K562 (cell line): ENCODE results near the gene CCNT2. TPM values are rescaled to one million over a fixed set of nuclear protein-coding genes. Genes with fewer than 3 reads are reported as not detected.

Experiments
- ARID1B ChIP-seq: fragments of 450-650 bp; IDR thresholded peaks from 2 replicates; pipeline ENCODE4 v1.6.1; 2016; ENCODE audit warnings: antibody characterized with exemption, mild to moderate bottlenecking, inconsistent platforms
- FOXM1 ChIP-seq, 2 experiments: fragments of 450-650 bp in 1 of 2; sonication (generic) in 1 of 2; formaldehyde crosslinking in 1 of 2; IDR thresholded peaks; 2 replicates each; pipeline versions ENCODE4 v1.6.1 to v1.9.0; 2017 to 2022; ENCODE audit warnings: low read depth in 2 of 2, mild to moderate bottlenecking in 2 of 2, missing genetic modification reagents in 1 of 2, moderate library complexity in 1 of 2
- HMG20A ChIP-seq: fragments of 450-650 bp; formaldehyde crosslinking; conservative IDR thresholded peaks from 2 replicates; pipeline ENCODE4 v1.4.0; 2020; ENCODE audit warnings: mild to moderate bottlenecking, mixed read lengths
- MED1 ChIP-seq: sonication (generic); formaldehyde crosslinking; IDR thresholded peaks from 2 replicates; pipeline ENCODE4 v1.8.1; 2023; ENCODE audit warnings: missing genetic modification reagents, borderline replicate concordance
- MTA1 ChIP-seq: fragments of 450-650 bp; IDR thresholded peaks from 2 replicates; pipeline ENCODE4 v1.6.1; 2017; ENCODE audit warnings: borderline replicate concordance
- RBM22 ChIP-seq: fragments of 200-400 bp; formaldehyde crosslinking; IDR thresholded peaks from 2 replicates; pipeline ENCODE4 v1.6.1; 2018; ENCODE audit warnings: low read length, low read depth; ENCODE audit not compliant: poor library complexity, severe bottlenecking
- TEAD1 ChIP-seq, 2 experiments: fragments of 450-650 bp in 1 of 2; sonication (generic) in 1 of 2; formaldehyde crosslinking; IDR thresholded peaks; 2 replicates each; pipeline versions ENCODE4 v1.4.0 to v1.8.0; 2020 to 2022; ENCODE audit warnings: mild to moderate bottlenecking in 2 of 2, missing genetic modification reagents in 1 of 2
- ZNF253 ChIP-seq: fragments of 250-450 bp; sonication (Bioruptor Pico); conservative IDR thresholded peaks from 2 replicates; pipeline ENCODE4 v1.6.1; 2021; ENCODE audit warnings: mild to moderate bottlenecking
- ZNF717 ChIP-seq: fragments of 250-450 bp; sonication (Bioruptor Pico); IDR thresholded peaks from 2 replicates; pipeline ENCODE4 v1.5.0; 2021
- polyA plus RNA-seq, 8 experiments: library from polyadenylated mRNA; depleted of rRNA in 4 of 8; stranded (reverse) in 5 of 8; unstranded in 3 of 8; fragments of >200 nt; fragmentation: Nextera tagmentation in 2 of 8; fragmentation: Illumina TruSeq in 1 of 8; extraction: Ambion mirVana in 2 of 8; extraction: Trizol in 1 of 8; gene quantifications; 2 replicates each; pipeline versions ENCODE4 v1.2.1 to v1.2.3, GENCODE V29; 2011 to 2014; ENCODE audit warnings: inconsistent platforms in 1 of 8, missing spikeins in 1 of 8
- total RNA-seq, 7 experiments: library from RNA; depleted of rRNA in 6 of 7; stranded (reverse); fragments of >200 nt in 6 of 7; fragmentation: Illumina TruSeq in 2 of 7; extraction: Trizol in 2 of 7; gene quantifications; 2 replicates each; pipeline versions ENCODE4 v1.2.1 to v1.2.3, GENCODE V29; 2011 to 2021; ENCODE audit warnings: low replicate concordance in 1 of 7
- TF ChIP-seq, protein P1 (sequence below): fragments of 150-350 bp; IDR thresholded peaks from 2 replicates; pipeline ENCODE4 v1.6.1; 2014; ENCODE audit warnings: low read depth, mild to moderate bottlenecking, low read length, borderline replicate concordance
- TF ChIP-seq, protein P2 (sequence below): fragments of 450-650 bp; IDR thresholded peaks from 2 replicates; pipeline ENCODE4 v1.6.1; 2014; ENCODE audit warnings: low read depth, mild to moderate bottlenecking, moderate library complexity, borderline replicate concordance
- TF ChIP-seq, protein P3 (sequence below): fragments of 250-450 bp; sonication (Bioruptor Pico); IDR thresholded peaks from 2 replicates; pipeline ENCODE4 v1.4.0; 2020; ENCODE audit warnings: mild to moderate bottlenecking, moderate library complexity
- TF ChIP-seq, protein P4 (sequence below): fragments of 250-450 bp; sonication (Bioruptor Pico); IDR thresholded peaks from 2 replicates; pipeline ENCODE4 v1.5.0; 2021
- TF ChIP-seq, protein P5 (sequence below): sonication (generic); formaldehyde crosslinking; IDR thresholded peaks from 2 replicates; pipeline ENCODE4 v1.9.0; 2022; ENCODE audit warnings: mild to moderate bottlenecking, missing genetic modification reagents
- TF ChIP-seq, protein P6 (sequence below): sonication (generic); formaldehyde crosslinking; IDR thresholded peaks from 2 replicates; pipeline ENCODE4 v1.8.1; 2023; ENCODE audit warnings: mild to moderate bottlenecking, missing genetic modification reagents

Gene CCNT2
- total and polyA plus RNA-seq, 9 of the 15 experiments (the other 6 are each of a cell fraction or from before 2014, with no cell fraction given), result 12.6 to 30.0 (median 22.7) TPM

DNA sequence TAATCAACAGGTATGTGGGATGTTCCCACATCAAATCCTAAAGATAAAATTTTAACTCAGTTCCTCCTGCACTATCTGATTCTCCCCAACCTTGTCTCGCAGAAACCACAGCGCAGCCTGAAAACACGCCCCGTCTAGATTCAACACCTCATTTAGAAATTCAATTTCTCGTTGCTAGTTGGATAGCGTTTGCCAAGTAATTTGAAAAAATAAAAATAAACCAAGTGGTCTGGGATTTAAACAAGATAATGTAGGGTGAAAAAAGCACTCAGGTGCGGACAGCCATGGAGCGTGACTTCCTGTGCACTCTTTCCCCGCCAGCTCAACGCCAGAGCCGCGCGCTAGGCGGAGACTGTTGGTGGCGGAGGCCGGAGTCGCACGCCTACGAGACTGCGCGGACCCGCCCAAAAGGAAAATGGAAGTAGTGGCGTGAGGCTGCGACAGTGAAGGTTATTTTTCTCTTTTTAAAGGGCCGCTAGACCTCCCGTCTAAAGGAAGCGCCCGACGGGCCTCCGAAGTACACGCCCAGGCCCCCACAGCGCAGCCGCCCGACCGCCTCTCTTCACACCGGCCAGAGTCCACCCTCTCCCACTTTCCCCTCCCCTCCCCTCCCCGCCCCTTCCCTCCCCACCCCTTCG, 615 bp upstream of the CCNT2 start (continued):
- TF ChIP-seq, protein P1, sequence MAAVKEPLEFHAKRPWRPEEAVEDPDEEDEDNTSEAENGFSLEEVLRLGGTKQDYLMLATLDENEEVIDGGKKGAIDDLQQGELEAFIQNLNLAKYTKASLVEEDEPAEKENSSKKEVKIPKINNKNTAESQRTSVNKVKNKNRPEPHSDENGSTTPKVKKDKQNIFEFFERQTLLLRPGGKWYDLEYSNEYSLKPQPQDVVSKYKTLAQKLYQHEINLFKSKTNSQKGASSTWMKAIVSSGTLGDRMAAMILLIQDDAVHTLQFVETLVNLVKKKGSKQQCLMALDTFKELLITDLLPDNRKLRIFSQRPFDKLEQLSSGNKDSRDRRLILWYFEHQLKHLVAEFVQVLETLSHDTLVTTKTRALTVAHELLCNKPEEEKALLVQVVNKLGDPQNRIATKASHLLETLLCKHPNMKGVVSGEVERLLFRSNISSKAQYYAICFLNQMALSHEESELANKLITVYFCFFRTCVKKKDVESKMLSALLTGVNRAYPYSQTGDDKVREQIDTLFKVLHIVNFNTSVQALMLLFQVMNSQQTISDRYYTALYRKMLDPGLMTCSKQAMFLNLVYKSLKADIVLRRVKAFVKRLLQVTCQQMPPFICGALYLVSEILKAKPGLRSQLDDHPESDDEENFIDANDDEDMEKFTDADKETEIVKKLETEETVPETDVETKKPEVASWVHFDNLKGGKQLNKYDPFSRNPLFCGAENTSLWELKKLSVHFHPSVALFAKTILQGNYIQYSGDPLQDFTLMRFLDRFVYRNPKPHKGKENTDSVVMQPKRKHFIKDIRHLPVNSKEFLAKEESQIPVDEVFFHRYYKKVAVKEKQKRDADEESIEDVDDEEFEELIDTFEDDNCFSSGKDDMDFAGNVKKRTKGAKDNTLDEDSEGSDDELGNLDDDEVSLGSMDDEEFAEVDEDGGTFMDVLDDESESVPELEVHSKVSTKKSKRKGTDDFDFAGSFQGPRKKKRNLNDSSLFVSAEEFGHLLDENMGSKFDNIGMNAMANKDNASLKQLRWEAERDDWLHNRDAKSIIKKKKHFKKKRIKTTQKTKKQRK, result no peak
- TF ChIP-seq, protein P2, sequence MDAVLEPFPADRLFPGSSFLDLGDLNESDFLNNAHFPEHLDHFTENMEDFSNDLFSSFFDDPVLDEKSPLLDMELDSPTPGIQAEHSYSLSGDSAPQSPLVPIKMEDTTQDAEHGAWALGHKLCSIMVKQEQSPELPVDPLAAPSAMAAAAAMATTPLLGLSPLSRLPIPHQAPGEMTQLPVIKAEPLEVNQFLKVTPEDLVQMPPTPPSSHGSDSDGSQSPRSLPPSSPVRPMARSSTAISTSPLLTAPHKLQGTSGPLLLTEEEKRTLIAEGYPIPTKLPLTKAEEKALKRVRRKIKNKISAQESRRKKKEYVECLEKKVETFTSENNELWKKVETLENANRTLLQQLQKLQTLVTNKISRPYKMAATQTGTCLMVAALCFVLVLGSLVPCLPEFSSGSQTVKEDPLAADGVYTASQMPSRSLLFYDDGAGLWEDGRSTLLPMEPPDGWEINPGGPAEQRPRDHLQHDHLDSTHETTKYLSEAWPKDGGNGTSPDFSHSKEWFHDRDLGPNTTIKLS, result peak; percentile 75
- TF ChIP-seq TEAD1 (CRISPR knock-in tag; IDR thresholded peaks at IDR 0.05) (no peak), ZNF253 (no peak), RBM22 (no peak), ARID1B (peak; percentile 58), MTA1 (no peak), MED1 (CRISPR knock-in tag) (no peak), FOXM1 (IDR thresholded peaks at IDR 0.05; ENCODE audit: low read depth) (no peak), FOXM1 (CRISPR knock-in tag; IDR thresholded peaks at IDR 0.05; ENCODE audit: low read depth) (no peak), ZNF717 (CRISPR knock-in tag) (no peak), HMG20A (CRISPR knock-in tag) (no peak)
- TF ChIP-seq, protein P3, sequence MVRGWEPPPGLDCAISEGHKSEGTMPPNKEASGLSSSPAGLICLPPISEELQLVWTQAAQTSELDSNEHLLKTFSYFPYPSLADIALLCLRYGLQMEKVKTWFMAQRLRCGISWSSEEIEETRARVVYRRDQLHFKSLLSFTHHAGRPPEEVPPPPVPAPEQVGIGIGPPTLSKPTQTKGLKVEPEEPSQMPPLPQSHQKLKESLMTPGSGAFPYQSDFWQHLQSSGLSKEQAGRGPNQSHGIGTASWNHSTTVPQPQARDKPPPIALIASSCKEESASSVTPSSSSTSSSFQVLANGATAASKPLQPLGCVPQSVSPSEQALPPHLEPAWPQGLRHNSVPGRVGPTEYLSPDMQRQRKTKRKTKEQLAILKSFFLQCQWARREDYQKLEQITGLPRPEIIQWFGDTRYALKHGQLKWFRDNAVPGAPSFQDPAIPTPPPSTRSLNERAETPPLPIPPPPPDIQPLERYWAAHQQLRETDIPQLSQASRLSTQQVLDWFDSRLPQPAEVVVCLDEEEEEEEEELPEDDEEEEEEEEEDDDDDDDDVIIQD, result no peak
- TF ChIP-seq, protein P4, sequence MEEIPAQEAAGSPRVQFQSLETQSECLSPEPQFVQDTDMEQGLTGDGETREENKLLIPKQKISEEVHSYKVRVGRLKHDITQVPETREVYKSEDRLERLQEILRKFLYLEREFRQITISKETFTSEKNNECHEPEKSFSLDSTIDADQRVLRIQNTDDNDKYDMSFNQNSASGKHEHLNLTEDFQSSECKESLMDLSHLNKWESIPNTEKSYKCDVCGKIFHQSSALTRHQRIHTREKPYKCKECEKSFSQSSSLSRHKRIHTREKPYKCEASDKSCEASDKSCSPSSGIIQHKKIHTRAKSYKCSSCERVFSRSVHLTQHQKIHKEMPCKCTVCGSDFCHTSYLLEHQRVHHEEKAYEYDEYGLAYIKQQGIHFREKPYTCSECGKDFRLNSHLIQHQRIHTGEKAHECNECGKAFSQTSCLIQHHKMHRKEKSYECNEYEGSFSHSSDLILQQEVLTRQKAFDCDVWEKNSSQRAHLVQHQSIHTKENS (CRISPR knock-in tag), result no peak
- TF ChIP-seq, protein P5, sequence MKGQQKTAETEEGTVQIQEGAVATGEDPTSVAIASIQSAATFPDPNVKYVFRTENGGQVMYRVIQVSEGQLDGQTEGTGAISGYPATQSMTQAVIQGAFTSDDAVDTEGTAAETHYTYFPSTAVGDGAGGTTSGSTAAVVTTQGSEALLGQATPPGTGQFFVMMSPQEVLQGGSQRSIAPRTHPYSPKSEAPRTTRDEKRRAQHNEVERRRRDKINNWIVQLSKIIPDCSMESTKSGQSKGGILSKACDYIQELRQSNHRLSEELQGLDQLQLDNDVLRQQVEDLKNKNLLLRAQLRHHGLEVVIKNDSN (CRISPR knock-in tag), result no peak
- TF ChIP-seq, protein P6, sequence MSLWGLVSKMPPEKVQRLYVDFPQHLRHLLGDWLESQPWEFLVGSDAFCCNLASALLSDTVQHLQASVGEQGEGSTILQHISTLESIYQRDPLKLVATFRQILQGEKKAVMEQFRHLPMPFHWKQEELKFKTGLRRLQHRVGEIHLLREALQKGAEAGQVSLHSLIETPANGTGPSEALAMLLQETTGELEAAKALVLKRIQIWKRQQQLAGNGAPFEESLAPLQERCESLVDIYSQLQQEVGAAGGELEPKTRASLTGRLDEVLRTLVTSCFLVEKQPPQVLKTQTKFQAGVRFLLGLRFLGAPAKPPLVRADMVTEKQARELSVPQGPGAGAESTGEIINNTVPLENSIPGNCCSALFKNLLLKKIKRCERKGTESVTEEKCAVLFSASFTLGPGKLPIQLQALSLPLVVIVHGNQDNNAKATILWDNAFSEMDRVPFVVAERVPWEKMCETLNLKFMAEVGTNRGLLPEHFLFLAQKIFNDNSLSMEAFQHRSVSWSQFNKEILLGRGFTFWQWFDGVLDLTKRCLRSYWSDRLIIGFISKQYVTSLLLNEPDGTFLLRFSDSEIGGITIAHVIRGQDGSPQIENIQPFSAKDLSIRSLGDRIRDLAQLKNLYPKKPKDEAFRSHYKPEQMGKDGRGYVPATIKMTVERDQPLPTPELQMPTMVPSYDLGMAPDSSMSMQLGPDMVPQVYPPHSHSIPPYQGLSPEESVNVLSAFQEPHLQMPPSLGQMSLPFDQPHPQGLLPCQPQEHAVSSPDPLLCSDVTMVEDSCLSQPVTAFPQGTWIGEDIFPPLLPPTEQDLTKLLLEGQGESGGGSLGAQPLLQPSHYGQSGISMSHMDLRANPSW (CRISPR knock-in tag), result no peak
